LHCN-M2 (cell line): Measurements from ENCODE around the gene MTURN. TPM values are rescaled to one million over a fixed set of nuclear protein-coding genes. Genes with fewer than 3 reads are reported as not detected.
"Not testable (repeated sequence)": the region's sequence is repeated elsewhere in the genome, so short reads cannot be mapped to it uniquely, and the experiment has no call there.

ENCODE experiments used
- DNase-seq: peaks from one replicate; pipeline ENCODE4 v3.0.0-alpha.2; 2012; ENCODE audit warnings: low read depth
- polyA plus RNA-seq: library from polyadenylated mRNA; unstranded; fragments of >200 nt; gene quantifications from one replicate; pipeline ENCODE4 v1.2.1, GENCODE V29; 2012; ENCODE audit warnings: missing spikeins
- total RNA-seq: library from RNA; depleted of rRNA; stranded (reverse); fragments of >200 nt; gene quantifications from 2 replicates; pipeline ENCODE4 v1.2.3, GENCODE V29; 2014; rRNA removed

MTURN gene
- total RNA-seq: 18.7 and 18.8 TPM in 2 replicates
- 19.8 TPM for polyA plus RNA-seq

- DNase-seq: peak; percentile 86
Observed at GRCh38 chr7:30134611-30135300, at the start of gene MTURN. Gene MTURN, plus strand, starts transcription at chr7:30134986. Its CDS starts 151 bp downstream, at chr7:30135137.

GRCh38 chr7:30086529-30086928 lies 48.3 kb upstream of the MTURN start:
- DNase-seq: no peak

GRCh38 chr7:30087371-30087770 lies 47.4 kb upstream of the MTURN start:
- no peak for DNase-seq

- DNase-seq: no peak
Observed at GRCh38 chr7:30088362-30088761, 46.4 kb upstream of the MTURN start.

- no peak for DNase-seq
Observed at GRCh38 chr7:30090111-30090510, 44.7 kb upstream of the MTURN start.

- DNase-seq: peak; percentile 94
Observed at GRCh38 chr7:30091491-30091912, 43.3 kb upstream of the MTURN start.

- no peak for DNase-seq
Observed at GRCh38 chr7:30091987-30092386, 42.8 kb upstream of the MTURN start.

GRCh38 chr7:30093420-30093952 lies 41.3 kb upstream of the MTURN start:
- peak; percentile 40 for DNase-seq

- DNase-seq: not testable (repeated sequence)
Observed at GRCh38 chr7:30098599-30098998, 36.2 kb upstream of the MTURN start.

- DNase-seq: no peak
Observed at GRCh38 chr7:30102281-30102680, 32.5 kb upstream of the MTURN start.

GRCh38 chr7:30104157-30104556 lies 30.6 kb upstream of the MTURN start:
- DNase-seq: no peak

- DNase-seq: no peak
Observed at GRCh38 chr7:30112103-30112713, 22.6 kb upstream of the MTURN start.

GRCh38 chr7:30113144-30113543 lies 21.6 kb upstream of the MTURN start:
- no peak for DNase-seq

GRCh38 chr7:30114536-30115238 lies 20.1 kb upstream of the MTURN start:
- DNase-seq: no peak

- no peak for DNase-seq
Observed at GRCh38 chr7:30115709-30116297, 19.0 kb upstream of the MTURN start.

- DNase-seq: peak; percentile 64
Observed at GRCh38 chr7:30116771-30117170, 18.0 kb upstream of the MTURN start.

GRCh38 chr7:30117896-30118295 lies 16.9 kb upstream of the MTURN start:
- DNase-seq: no peak

GRCh38 chr7:30119890-30120577 lies 14.8 kb upstream of the MTURN start:
- DNase-seq: no peak

- no peak for DNase-seq
Observed at GRCh38 chr7:30133736-30134610, 813 bp upstream of the MTURN start.
